Right atrium auricular region (tissue), 2 donors: ENCODE data around the gene LMF1. TPM values are rescaled to one million over a fixed set of nuclear protein-coding genes. Genes with fewer than 3 reads are reported as not detected.

Source experiments
- DNase-seq: peaks from one replicate; pipeline ENCODE4 v3.0.0-alpha.2; 2019; ENCODE audit warnings: low spot score
- H3K27ac ChIP-seq, 2 donors: fragments of 200-600 bp; sonication (generic); 1 replicate in 1 of 2; 2 replicates in 1 of 2; pipeline ENCODE4 v1.5.1; 2016 to 2019
- H3K27me3 ChIP-seq, 2 donors: fragments of 200-600 bp; sonication (generic); one replicate each; pipeline versions ENCODE4 v1.5.1 to v1.6.0; 2017 to 2019
- H3K36me3 ChIP-seq: fragments of 200-600 bp; sonication (generic); one replicate; pipeline ENCODE4 v1.5.1; 2016
- H3K4me1 ChIP-seq, 2 donors: fragments of 200-600 bp; sonication (generic); one replicate each; pipeline versions ENCODE4 v1.5.1 to v1.6.0; 2017 to 2019
- H3K4me3 ChIP-seq, 2 donors: fragments of 200-600 bp; sonication (generic); 1 replicate in 1 of 2; 2 replicates in 1 of 2; pipeline ENCODE4 v1.5.1; 2017 to 2019; ENCODE audit warnings: mild to moderate bottlenecking in 1 of 2, moderate library complexity in 1 of 2
- H3K9me3 ChIP-seq, 2 donors: fragments of 200-600 bp; sonication (generic); one replicate each; pipeline ENCODE4 v1.5.1; 2019
- total RNA-seq, 2 donors: library from RNA; depleted of rRNA; stranded (reverse); fragments of >200 nt; gene quantifications; one replicate each; pipeline ENCODE4 v1.1.0, GENCODE V29; 2016
- TF ChIP-seq, protein P1 (sequence below), 2 donors: fragments of 200-600 bp; sonication (generic); IDR thresholded peaks; one replicate each; pipeline ENCODE4 v1.5.1; 2019; ENCODE audit warnings: antibody characterized with exemption in 2 of 2

The LMF1 gene
- total RNA-seq, 2 donors from 2014 or later, result 11.9 to 14.1 TPM

DNA sequence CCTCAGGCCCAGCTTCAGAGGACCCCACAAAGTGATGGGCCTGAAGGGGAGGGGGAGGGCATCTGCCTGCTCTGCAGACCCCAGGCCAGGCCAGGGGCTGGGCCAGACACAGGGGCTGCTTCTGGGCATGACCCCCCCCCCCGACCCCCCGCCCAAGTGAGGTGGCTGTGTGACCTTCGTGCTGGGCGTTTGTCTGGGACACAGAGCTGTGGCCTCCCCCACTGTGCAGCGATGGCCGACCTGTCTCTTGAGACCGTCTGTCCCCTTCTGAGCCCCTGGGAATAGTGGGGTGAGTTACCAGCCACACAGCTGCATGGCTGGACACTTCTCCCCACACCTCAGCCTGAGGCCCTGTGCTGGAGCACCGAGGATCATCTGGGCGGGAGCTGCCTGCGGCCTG is 135.4 kb downstream of the LMF1 start:
- no peaks in the 10 kb centered on the region for H3K36me3 ChIP-seq
- H3K27me3 ChIP-seq, result no peaks in the 10 kb centered on the region
- H3K9me3 ChIP-seq, result peaks cover 3 to 28% of the 10 kb centered on the region in 2 donors
- H3K27ac ChIP-seq, result no peak overlapping the region
- H3K4me3 ChIP-seq, result no peak overlapping the region
- TF ChIP-seq, protein P1, sequence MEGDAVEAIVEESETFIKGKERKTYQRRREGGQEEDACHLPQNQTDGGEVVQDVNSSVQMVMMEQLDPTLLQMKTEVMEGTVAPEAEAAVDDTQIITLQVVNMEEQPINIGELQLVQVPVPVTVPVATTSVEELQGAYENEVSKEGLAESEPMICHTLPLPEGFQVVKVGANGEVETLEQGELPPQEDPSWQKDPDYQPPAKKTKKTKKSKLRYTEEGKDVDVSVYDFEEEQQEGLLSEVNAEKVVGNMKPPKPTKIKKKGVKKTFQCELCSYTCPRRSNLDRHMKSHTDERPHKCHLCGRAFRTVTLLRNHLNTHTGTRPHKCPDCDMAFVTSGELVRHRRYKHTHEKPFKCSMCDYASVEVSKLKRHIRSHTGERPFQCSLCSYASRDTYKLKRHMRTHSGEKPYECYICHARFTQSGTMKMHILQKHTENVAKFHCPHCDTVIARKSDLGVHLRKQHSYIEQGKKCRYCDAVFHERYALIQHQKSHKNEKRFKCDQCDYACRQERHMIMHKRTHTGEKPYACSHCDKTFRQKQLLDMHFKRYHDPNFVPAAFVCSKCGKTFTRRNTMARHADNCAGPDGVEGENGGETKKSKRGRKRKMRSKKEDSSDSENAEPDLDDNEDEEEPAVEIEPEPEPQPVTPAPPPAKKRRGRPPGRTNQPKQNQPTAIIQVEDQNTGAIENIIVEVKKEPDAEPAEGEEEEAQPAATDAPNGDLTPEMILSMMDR (IDR thresholded peaks at IDR 0.05), result no peak
- no peak for DNase-seq
- no peaks in the 10 kb centered on the region for H3K4me1 ChIP-seq

DNA sequence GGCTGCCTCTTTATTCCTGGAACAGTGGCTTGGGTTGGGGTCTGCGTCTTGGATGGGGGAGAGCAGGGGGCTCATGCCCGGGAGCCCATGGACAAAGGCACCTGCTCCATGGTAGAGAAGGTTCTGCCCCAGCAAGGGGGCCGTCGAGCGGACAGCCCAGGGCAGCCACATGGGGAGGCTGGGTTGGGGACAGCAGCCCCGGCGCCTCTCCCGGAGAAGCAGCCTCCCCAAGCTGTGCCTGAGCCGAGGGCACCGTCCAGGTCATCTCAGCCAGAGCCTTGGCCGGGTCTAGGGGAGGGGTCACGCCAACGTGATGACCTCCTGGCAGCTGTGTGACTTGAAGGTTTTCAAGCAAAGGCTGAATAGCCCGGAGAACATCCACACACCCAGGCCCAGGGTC is 137.4 kb downstream of the LMF1 start:
- Histone ChIP-seq H3K27ac (no peak overlapping the region), H3K4me1 (no peaks in the 10 kb centered on the region), H3K9me3 (peaks cover 3 to 28% of the 10 kb centered on the region in 2 donors), H3K36me3 (no peaks in the 10 kb centered on the region), H3K27me3 (no peaks in the 10 kb centered on the region), H3K4me3 (no peak overlapping the region)
- no peak for DNase-seq
- TF ChIP-seq, protein P1 (IDR thresholded peaks at IDR 0.05), result no peak

DNA sequence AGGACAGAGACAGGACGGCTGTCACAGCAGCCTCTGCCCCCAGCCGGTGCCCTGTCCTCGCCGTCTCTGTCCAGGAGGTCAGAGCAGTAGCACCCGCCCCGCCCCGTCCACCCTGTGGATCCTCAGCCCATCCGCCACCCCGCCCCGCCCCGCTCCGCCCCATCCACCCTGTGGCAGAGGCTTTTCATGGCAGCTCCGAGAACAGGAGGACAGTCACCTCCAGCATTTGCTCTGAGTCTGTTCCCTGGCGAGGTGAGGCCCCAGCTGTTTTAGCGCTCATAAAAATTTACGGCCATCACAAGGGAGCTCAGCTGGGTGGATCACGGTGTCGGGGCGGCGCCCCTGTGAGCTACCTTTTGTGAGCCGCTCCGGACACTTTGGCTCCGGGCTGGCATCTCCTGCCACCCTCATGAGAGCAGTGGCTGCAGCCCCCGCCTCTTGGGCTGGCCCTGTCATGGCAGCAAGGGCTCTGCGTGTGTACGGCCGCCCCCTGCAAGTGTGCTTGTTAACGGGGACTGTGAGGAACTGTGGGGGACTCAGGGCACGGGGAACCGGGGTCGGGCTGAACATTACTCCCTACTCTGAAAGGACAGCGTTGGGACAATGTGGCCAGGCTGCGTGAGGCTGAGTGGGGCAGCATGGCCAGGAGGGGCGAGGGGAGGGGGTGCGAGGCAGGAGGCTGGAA is 138.0 kb downstream of the LMF1 start:
- no peaks in the 10 kb centered on the region for H3K27me3 ChIP-seq

DNA sequence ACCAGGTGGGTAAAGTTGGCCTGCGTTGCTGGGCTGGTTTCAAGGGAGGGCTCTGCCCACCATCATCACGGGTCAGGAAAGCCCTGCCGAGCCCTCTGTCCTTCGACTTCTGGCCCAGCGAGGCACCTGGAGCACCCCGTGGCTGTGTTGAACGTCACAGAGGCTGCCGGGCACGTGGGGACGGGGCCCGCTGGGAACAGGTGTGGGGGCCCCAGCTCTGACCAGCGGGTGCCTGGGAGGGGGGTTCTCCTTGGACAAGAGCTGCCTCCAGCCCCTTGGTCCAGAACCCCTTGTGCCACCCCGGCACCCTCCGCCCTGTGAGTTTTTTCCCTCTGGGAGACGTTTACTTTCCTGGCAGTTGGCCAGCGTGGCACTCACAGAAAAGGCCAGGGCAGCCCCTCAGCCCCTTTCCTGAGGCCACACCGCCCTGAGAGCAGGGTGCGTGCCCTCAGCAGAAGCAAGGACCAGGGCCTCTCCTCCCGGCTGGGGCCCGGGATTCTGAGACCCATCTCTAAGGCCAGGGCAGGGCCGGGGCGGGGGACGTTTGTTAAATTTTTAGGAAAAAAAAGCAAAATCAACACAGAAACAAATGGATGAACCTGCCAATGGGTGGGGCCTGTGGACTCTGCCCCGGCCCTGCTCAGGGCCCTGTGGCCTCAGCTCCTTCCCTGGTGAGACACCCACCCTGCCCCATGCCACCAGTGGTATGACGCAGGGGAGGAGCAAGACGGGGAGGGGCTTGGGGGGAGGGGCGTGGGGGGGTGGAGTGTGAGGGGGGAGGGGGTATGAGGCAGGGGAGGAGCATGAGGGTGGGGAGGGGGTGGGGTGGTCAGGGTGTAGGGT is 139.0 kb downstream of the LMF1 start:
- TF ChIP-seq, protein P1 (IDR thresholded peaks at IDR 0.05), result no peak
- H3K27ac ChIP-seq, result no peak overlapping the region
- H3K27me3 ChIP-seq, result no peaks in the 10 kb centered on the region
- no peak overlapping the region for H3K4me3 ChIP-seq
- no peaks in the 10 kb centered on the region for H3K4me1 ChIP-seq
- H3K9me3 ChIP-seq, result peaks cover 3 to 23% of the 10 kb centered on the region in 2 donors
- DNase-seq, result no peak
- H3K36me3 ChIP-seq, result no peaks in the 10 kb centered on the region

More for the DNA sequence above, 138.0 kb downstream of the LMF1 start:
- H3K9me3 ChIP-seq, result peaks cover 3 to 28% of the 10 kb centered on the region in 2 donors
- no peak overlapping the region for H3K4me3 ChIP-seq
- DNase-seq, result no peak
- TF ChIP-seq, protein P1 (IDR thresholded peaks at IDR 0.05), result no peak
- H3K36me3 ChIP-seq, result no peaks in the 10 kb centered on the region
- no peak overlapping the region for H3K27ac ChIP-seq
- no peaks in the 10 kb centered on the region for H3K4me1 ChIP-seq

DNA sequence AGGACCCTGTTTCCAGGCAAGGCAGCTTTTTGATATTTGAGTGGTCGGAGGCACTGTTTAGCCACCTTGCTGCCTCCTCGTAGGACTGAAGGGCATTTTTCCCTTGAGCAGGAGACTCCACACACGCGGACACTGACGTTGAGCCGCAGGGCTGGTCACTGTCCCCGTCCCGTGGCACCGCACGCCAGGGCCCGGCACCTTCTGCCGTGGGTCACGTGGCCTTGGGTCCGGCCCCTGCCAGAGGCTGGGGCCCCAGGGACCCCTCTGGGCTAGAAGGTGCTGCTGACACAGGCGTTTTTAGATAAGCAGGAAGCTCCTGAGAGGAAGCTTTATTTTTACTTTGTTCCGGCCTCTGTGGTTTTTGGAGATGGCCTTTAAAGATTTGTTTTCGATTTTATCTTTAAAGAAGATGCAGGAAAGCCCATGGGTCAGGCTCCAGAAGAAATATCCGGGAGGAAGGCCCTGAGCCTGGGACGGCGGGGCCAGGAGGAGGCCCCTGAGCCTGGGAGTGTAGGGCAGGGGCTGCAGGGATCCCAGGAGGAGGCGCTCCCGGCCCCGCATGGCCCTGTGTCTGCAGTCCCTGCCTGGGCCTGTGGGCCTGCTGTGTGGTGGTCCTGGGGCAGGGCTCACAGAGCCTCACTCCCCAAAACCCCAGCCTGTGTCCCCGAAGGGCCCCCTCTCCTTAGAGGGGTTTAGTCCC is 139.8 kb downstream of the LMF1 start:
- DNase-seq, result no peak
- no peaks in the 10 kb centered on the region for H3K27me3 ChIP-seq
- TF ChIP-seq, protein P1 (IDR thresholded peaks at IDR 0.05), result no peak
- no peaks in the 10 kb centered on the region for H3K36me3 ChIP-seq
- no peaks in the 10 kb centered on the region for H3K4me1 ChIP-seq
- H3K27ac ChIP-seq, result no peak overlapping the region
- H3K9me3 ChIP-seq, result peaks cover 3 to 15% of the 10 kb centered on the region in 2 donors
- no peak overlapping the region for H3K4me3 ChIP-seq
